Measurements from ENCODE around the gene ADD3.

The ADD3 gene

GRCh38 chr10:110144507-110144906 is 136.7 kb downstream of the ADD3 start:
- DNase-seq (ENCODE audit: low read depth in 1 of 2, low spot score in 1 of 2) = no peak

- no peak for DNase-seq (ENCODE audit: low read depth in 1 of 2, low spot score in 1 of 2)
Observed at GRCh38 chr10:110147961-110148360, 140.2 kb downstream of the ADD3 start.

- no peak for DNase-seq (ENCODE audit: low read depth in 1 of 2, low spot score in 1 of 2)
Observed at GRCh38 chr10:110149259-110149658, 141.5 kb downstream of the ADD3 start.

GRCh38 chr10:110150046-110150445 is 142.3 kb downstream of the ADD3 start:
- DNase-seq (ENCODE audit: low read depth in 1 of 2, low spot score in 1 of 2) = no peak

- DNase-seq (ENCODE audit: low read depth in 1 of 2, low spot score in 1 of 2) = no peak
Observed at GRCh38 chr10:110150981-110151380, 143.2 kb downstream of the ADD3 start.

- DNase-seq (ENCODE audit: low read depth in 1 of 2, low spot score in 1 of 2) = no peak
Observed at GRCh38 chr10:110151467-110151866, 143.7 kb downstream of the ADD3 start.

- DNase-seq (ENCODE audit: low read depth in 1 of 2, low spot score in 1 of 2) = no peak
Observed at GRCh38 chr10:110151971-110152370, 144.2 kb downstream of the ADD3 start.

- no peak for DNase-seq (ENCODE audit: low read depth in 1 of 2, low spot score in 1 of 2)
Observed at GRCh38 chr10:110153396-110153795, 145.6 kb downstream of the ADD3 start.

GRCh38 chr10:110156046-110156445 is 148.3 kb downstream of the ADD3 start:
- no peak for DNase-seq (ENCODE audit: low read depth in 1 of 2, low spot score in 1 of 2)

- DNase-seq (ENCODE audit: low read depth in 1 of 2, low spot score in 1 of 2) = no peak
Observed at GRCh38 chr10:110158051-110159005, 150.5 kb downstream of the ADD3 start.

- DNase-seq (ENCODE audit: low read depth in 1 of 2, low spot score in 1 of 2) = no peak
Observed at GRCh38 chr10:110160081-110160480, 152.3 kb downstream of the ADD3 start.

- DNase-seq (ENCODE audit: low read depth in 1 of 2, low spot score in 1 of 2) = no peak
Observed at GRCh38 chr10:110160522-110160921, 152.7 kb downstream of the ADD3 start.

- DNase-seq (ENCODE audit: low read depth in 1 of 2, low spot score in 1 of 2) = no peak
Observed at GRCh38 chr10:110162741-110163145, 155.0 kb downstream of the ADD3 start.

- DNase-seq (ENCODE audit: low read depth in 1 of 2, low spot score in 1 of 2) = no peak
Observed at GRCh38 chr10:110163192-110163773, 155.5 kb downstream of the ADD3 start.

- DNase-seq (ENCODE audit: low read depth in 1 of 2, low spot score in 1 of 2) = no peak
Observed at GRCh38 chr10:110163841-110164240, 156.1 kb downstream of the ADD3 start.

- no peak for DNase-seq (ENCODE audit: low read depth in 1 of 2, low spot score in 1 of 2)
Observed at GRCh38 chr10:110165239-110165638, 157.5 kb downstream of the ADD3 start.

GRCh38 chr10:110167149-110167548 is 159.4 kb downstream of the ADD3 start:
- no peak for DNase-seq (ENCODE audit: low read depth in 1 of 2, low spot score in 1 of 2)

GRCh38 chr10:110168601-110169481 is 161.1 kb downstream of the ADD3 start:
- DNase-seq (ENCODE audit: low read depth in 1 of 2, low spot score in 1 of 2) = no peak

- DNase-seq (ENCODE audit: low read depth in 1 of 2, low spot score in 1 of 2) = no peak
Observed at GRCh38 chr10:110169586-110169985, 161.8 kb downstream of the ADD3 start.

- DNase-seq (ENCODE audit: low read depth in 1 of 2, low spot score in 1 of 2) = no peak
Observed at GRCh38 chr10:110170142-110170971, 162.6 kb downstream of the ADD3 start.

GRCh38 chr10:110171032-110171431 is 163.2 kb downstream of the ADD3 start:
- no peak for DNase-seq (ENCODE audit: low read depth in 1 of 2, low spot score in 1 of 2)
